ELF-1 (cell line): ENCODE measurements around the gene ZNF155.

Experiments
- DNase-seq: peaks from one replicate; pipeline ENCODE4 v3.0.0-alpha.2; 2016; ENCODE audit warnings: low read depth, low spot score

ZNF155 gene

DNA sequence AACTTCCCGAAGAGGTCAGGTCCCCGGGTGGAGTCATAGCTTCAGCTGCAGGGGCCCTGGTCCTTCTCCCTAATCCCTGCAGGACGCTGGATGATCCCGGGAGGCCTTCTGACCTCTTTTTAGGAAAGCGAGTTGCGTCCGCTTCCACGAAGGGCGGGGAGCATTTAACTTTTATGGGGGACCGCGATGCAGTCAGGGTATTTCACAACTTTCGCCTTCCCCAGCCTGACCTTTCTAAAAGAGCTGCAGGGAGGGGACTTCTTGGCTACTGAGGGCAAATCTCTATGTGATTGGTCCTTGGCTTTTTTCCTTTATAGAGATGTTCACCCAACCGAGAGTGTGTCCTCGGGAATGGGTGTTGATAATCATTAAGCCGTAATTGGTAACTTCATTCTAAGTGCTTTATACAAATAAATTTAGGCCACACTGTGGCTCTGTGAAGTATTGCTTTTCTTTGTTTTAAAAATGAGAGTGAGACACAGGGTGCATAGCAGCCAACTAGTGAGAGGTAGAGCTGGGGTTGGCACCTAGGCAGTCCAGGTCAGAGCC, 19.5 kb downstream of the ZNF155 start:
- DNase-seq: peak; percentile 6

DNA sequence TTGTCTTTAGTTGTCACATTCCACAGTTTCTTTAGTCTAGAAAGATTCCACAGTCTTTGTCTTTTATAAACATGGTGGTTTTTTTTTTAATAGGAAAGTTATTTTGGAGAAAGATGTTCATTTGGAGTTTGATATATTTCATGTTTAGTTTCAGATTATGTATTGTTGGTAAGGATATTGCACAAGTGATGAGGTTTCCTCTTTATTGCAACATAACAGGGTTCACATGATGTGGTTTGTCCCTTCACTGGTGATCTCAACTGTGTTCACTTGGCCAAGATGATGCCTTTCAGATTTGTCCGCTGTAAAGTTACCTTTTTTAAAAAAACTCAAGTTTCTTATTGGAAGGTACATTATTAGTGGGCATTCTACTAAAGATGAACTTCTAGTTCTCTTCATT, 22.0 kb downstream of the ZNF155 start:
- no peak for DNase-seq

DNA sequence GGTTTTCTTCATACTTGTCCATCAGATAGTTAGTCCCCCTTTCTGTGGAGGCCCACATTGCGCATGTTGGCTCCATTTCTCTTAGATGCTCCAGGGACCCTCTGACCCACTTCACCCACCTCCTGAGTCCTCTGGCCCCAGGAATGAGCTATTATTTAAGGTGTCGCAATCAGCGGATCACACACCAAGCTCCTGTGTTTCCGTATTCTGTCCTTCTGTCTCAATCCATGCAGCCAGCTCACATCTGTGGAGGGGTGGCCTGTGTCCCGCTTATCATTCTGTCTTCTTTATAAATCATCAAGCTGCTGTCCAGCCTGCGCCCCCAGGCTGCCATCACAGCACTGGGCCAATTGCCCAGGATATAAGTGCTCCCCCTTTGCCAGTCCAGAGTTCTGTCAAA, 23.5 kb downstream of the ZNF155 start:
- DNase-seq: no peak

DNA sequence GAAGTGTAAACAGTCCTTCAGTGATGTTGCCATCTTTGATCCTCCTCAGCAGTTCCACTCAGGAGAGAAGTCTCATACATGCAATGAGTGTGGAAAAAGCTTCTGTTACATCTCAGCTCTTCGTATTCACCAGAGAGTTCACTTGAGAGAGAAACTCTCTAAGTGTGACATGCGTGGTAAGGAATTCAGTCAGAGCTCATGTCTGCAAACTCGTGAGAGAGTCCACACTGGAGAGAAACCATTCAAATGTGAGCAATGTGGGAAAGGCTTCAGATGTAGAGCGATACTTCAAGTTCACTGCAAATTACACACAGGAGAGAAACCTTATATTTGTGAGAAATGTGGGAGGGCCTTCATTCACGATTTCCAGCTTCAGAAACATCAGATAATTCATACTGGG, 26.5 kb downstream of the ZNF155 start:
- DNase-seq: no peak

DNA sequence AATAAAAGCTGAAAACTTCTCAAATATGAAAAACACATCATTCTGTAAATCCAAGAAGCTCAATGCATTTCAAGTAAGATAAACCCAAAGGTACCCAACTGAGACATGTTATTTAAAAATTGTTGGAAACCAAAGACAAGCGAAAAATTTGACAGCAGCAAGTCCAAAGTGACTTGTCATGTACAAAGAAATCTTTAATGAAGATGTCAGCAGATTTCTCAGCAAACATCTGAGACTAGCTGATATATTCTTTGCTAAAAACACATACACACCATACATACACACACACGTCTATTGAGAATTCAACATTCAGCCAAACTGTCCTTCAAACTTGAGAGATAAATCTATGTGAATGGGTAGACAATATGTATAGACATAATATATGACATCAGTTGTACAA, 35.5 kb downstream of the ZNF155 start:
- DNase-seq: no peak

DNA sequence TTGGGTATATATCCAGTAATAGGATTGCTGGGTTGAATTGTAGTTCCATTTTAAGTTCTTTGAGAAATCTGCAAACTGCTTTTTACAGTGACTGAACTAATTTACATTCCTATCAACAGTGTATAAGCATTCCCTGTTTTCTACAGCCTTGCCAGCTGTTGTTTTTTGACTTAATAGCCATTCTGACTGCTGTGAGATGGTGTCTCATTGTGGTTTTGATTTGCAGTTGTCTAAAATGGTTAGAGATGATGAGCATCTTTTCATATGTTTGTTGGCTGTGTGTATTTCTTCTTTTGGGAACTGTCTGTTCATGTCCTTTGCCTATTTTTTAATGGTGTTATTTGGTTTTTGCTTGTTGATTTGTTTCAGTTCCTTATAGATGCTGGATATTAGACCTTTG, 37.2 kb downstream of the ZNF155 start:
- no peak for DNase-seq

DNA sequence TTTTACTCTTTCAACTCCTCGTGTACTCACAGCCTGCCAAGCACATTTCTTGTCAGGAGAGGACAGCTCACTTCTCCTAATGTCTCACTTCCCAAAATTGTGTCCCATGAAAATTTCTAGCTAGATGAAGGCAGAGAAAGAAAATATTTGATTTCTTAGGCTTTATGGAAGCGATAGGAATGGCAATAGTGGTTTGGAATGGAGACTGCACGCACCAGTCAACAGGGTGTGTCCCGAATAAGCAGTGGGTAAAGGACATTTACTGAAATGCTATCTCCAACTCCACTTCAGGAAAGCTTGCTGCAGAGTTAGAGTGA, 40.9 kb downstream of the ZNF155 start:
- no peak for DNase-seq

DNA sequence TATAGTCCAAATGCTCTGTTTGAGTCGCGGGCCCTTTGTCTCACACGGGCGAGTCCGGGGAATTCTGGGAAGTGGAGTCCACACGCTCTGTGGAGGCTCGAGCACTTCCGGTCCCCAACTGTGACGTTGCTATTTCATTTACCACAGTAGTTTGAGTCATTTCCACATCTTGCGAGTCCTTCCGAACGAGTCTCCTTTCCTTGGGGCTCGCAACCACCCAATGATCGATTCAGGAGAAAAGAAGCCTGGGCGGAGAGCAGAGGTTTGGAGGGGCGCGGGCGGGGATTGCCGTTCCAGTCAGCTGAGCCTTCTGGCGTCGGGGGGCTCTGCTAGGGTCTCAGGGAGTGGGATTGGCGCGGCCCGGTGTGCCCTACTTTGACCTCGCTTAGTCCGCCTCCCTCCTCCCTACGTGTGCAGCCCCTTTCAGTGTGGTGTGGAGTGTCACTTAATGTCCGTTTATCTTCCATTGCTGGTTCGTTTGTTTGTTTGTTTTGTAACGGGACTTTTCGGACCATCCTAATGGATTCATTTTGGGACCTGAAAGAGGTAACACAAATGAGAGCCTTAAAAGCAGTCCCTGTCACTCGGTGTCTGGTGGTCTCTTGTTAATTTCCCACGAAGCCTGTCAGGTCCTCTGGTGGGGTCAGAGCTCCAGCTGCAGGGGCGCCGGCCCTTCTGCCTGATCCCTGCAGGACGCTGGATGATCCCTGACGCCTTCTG, 41.4 kb downstream of the ZNF155 start, which contains the start of gene ZNF222:
Gene ZNF222 (plus strand): TSS at position 163 of the 720 bp plus-strand sequence. CDS start 58 bp downstream, at position 221.
- DNase-seq: peak; percentile 74

DNA sequence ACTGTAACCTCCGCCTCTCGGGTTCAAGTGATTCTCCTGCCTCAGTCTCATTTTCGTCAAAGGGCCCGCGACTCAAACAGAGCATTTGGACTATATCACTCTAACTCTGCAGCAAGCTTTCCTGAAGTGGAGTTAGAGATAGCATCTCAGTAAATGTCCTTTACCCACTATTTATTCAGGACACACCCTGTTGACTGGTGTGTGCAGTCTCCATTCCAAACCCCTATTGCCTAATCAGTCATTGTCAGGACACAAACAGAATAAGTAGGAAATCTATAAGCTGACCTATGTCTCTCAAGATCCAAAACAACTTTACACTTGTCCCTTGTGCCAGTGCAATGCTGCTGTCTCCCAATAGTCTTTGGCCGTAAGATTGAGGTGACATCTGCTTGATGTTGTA, 42.6 kb downstream of the ZNF155 start:
- no peak for DNase-seq

DNA sequence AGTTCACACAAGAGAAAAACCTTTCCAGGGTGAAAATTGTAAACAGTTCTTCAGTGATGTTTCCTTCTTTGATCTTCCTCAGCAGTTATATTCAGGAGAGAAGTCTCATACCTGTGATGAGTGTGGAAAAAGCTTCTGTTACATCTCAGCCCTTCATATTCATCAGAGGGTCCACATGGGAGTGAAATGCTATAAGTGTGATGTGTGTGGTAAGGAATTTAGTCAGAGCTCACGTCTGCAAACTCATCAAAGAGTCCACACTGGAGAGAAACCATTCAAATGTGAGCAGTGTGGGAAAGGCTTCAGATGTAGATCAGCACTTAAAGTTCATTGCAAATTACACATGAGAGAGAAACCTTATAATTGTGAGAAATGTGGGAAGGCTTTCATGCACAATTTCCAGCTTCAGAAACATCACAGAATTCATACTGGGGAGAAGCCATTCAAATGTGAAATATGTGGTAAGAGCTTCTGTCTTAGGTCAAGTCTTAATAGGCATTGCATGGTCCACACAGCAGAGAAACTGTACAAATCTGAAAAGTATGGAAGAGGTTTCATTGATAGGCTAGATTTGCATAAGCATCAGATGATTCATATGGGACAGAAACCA, 48.1 kb downstream of the ZNF155 start:
- DNase-seq: no peak

DNA sequence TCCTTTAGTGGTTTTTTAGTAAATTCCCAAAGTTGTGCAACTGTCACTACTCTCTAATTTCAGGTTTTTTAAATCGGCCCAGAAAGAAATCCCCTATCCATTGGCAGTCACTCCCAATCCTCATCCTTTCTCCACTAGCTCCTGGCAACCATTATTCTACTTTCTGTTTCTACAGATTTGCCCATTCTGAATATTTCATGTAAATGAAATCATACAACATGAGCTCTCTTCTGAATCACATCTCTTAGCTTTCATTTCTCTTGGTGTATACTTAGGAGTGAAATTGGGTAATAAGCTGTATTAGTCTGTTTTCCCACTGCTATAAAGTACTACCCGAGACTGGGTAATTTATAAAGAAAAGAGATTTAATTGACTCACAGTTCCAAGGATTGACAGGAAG, 58.2 kb downstream of the ZNF155 start:
- DNase-seq: no peak
